ENCODE data around the gene FAM83C. TPM values are rescaled to one million over a fixed set of nuclear protein-coding genes. Genes with fewer than 3 reads are reported as not detected.

FAM83C gene
- total and polyA plus RNA-seq, 10 of the 15 experiments (the other 5 are each of a cell fraction or from before 2014, with no cell fraction given): not detected

- TF ChIP-seq ASH2L (IDR thresholded peaks at IDR 0.05; ENCODE audit: borderline replicate concordance, low read depth) (no peak), ZBTB40 (IDR thresholded peaks at IDR 0.05; ENCODE audit: borderline replicate concordance) (peak; percentile 91), LARP7 (IDR thresholded peaks at IDR 0.05) (peak; percentile 51), PRDM15 (CRISPR knock-in tag; IDR thresholded peaks at IDR 0.05) (no peak), BACH1 (IDR thresholded peaks at IDR 0.05; ENCODE audit: borderline replicate concordance) (no peak), KAT2A (conservative IDR thresholded peaks at IDR 0.05; ENCODE audit: control insufficient read depth, low read depth, low read length) (no peak), MTA2 (IDR thresholded peaks at IDR 0.05; ENCODE audit: low read depth) (0 out of 2 replicates have a peak, but pooled peaks have one; percentile 22), RUNX3 (IDR thresholded peaks at IDR 0.05; ENCODE audit: low read length) (peak; percentile 52), POLR2AphosphoS5 (IDR thresholded peaks at IDR 0.05; ENCODE audit: low read length) (peak; percentile 82; the same call in 1 of the 2 replicates), GATAD2B (conservative IDR thresholded peaks at IDR 0.05; ENCODE audit: low read depth) (peak; percentile 24; the same call in 1 of the 2 replicates), TARDBP (IDR thresholded peaks at IDR 0.05; ENCODE audit: borderline replicate concordance) (peak; percentile 61; the same call in 1 of the 2 replicates), ZBED1 (IDR thresholded peaks at IDR 0.05; ENCODE audit: borderline replicate concordance) (no peak), CREB1 (IDR thresholded peaks at IDR 0.05; ENCODE audit: low read depth) (peak; percentile 48), POLR2A (IDR thresholded peaks at IDR 0.05; ENCODE audit: low read depth, low read length) (peak; percentile 63), E2F4 (IDR thresholded peaks at IDR 0.05; ENCODE audit: low read depth, low read length) (0 out of 2 replicates have a peak, but pooled peaks have one; percentile 40), ZNF687 (IDR thresholded peaks at IDR 0.05) (no peak), SIN3A (IDR thresholded peaks at IDR 0.05; ENCODE audit: low read depth, low read length) (peak; percentile 60; the same call in 1 of the 2 replicates)
Measured at GRCh38 chr20:35284267-35284991, 7.8 kb downstream of the FAM83C start, which contains the start of gene EIF6 (continued).
